ENCODE results near the gene KRT17.
A peak's percentile ranks its signal among the peaks of the same experiment; 100 is the strongest.
"Not testable (repeated sequence)": the region's sequence is repeated elsewhere in the genome, so short reads cannot be mapped to it uniquely, and the experiment has no call there.

The KRT17 gene

GRCh38 chr17:41653892-41654677 lies 29.7 kb upstream of the KRT17 start:
- no peak for DNase-seq

GRCh38 chr17:41653421-41653820 lies 29.0 kb upstream of the KRT17 start:
- no peak for DNase-seq

- no peak for DNase-seq
These were observed 28.1 kb upstream of the KRT17 start for GRCh38 chr17:41652461-41652970.

GRCh38 chr17:41651625-41652460 lies 27.5 kb upstream of the KRT17 start:
- no peak for DNase-seq

- DNase-seq = no peak
These were observed 26.6 kb upstream of the KRT17 start for GRCh38 chr17:41650794-41651624.

- DNase-seq = no peak
These were observed 25.6 kb upstream of the KRT17 start for GRCh38 chr17:41649923-41650519.

- peak; percentile 65 to 67 for DNase-seq
These were observed 24.2 kb upstream of the KRT17 start for GRCh38 chr17:41648411-41649195.

- peak; percentile 72 to 76 for DNase-seq
These were observed 23.6 kb upstream of the KRT17 start for GRCh38 chr17:41647940-41648410.

- no peak for DNase-seq
These were observed 22.9 kb upstream of the KRT17 start for GRCh38 chr17:41647038-41647813.

- no peak for DNase-seq
These were observed 18.1 kb upstream of the KRT17 start for GRCh38 chr17:41642252-41643156.

- not testable (repeated sequence) for DNase-seq
These were observed 16.2 kb upstream of the KRT17 start for GRCh38 chr17:41640596-41640995.

GRCh38 chr17:41639492-41640473 lies 15.4 kb upstream of the KRT17 start:
- no peak for DNase-seq

GRCh38 chr17:41638941-41639340 lies 14.6 kb upstream of the KRT17 start:
- DNase-seq = no peak

GRCh38 chr17:41638194-41638593 lies 13.8 kb upstream of the KRT17 start:
- DNase-seq = no peak

- DNase-seq = no peak
These were observed 12.3 kb upstream of the KRT17 start for GRCh38 chr17:41636652-41637051.

GRCh38 chr17:41635121-41636097 lies 11.0 kb upstream of the KRT17 start:
- no peak for DNase-seq

GRCh38 chr17:41634639-41635038 lies 10.3 kb upstream of the KRT17 start:
- DNase-seq = no peak
